B cell (primary cell): ENCODE data around the gene CDADC1. TPM values are rescaled to one million over a fixed set of nuclear protein-coding genes. Genes with fewer than 3 reads are reported as not detected.

Experiments used
- ATAC-seq: fragments of 200-7000 bp; cut with Tn5 transposase; one replicate; pipeline ENCODE4 v1.10.0; 2021; ENCODE audit warnings: low read depth, mild to moderate bottlenecking, moderate number of reproducible peaks, moderate library complexity
- CTCF ChIA-PET: fragments of 350-600 bp; sonication (Branson Sonifier 250); formaldehyde crosslinking; loops from one replicate; lab custom pipeline; 2021; ENCODE audit warnings: antibody characterized with exemption, inconsistent platforms; lab: Charles Lee
- POLR2A ChIA-PET: fragments of 350-600 bp; sonication (Branson Sonifier 250); formaldehyde crosslinking; loops from one replicate; lab custom pipeline; 2021; ENCODE audit warnings: antibody characterized with exemption; lab: Charles Lee
- DNase-seq: peaks from one replicate; pipeline ENCODE4 v3.0.0; 2013
- H2AFZ ChIP-seq: 2 replicates; pipeline ENCODE4 v1.6.1; 2012; ENCODE audit warnings: mild to moderate bottlenecking, low read depth, low read length; ENCODE audit not compliant: insufficient read depth, poor library complexity, severe bottlenecking
- H3K27ac ChIP-seq, 2 donors: 1 replicate in 1 of 2; 2 replicates in 1 of 2; pipeline ENCODE4 v1.5.1; 2012 to 2013; ENCODE audit warnings: low read length in 2 of 2, mild to moderate bottlenecking in 2 of 2, moderate library complexity in 1 of 2
- H3K27me3 ChIP-seq, 4 experiments: fragments of 200-600 bp in 1 of 4; sonication (generic) in 1 of 4; replicated peaks in 1 of 4; 1 replicate in 2 of 4; 2 replicates in 2 of 4; pipeline versions ENCODE4 v1.6.1 to v1.7.0; 2013 to 2016; ENCODE audit warnings: low read length in 3 of 4, mild to moderate bottlenecking in 2 of 4, mixed read lengths in 1 of 4, moderate library complexity in 1 of 4; ENCODE audit not compliant: insufficient read depth in 4 of 4, control insufficient read depth in 3 of 4; ENCODE audit errors: control extremely low read depth in 1 of 4
- H3K36me3 ChIP-seq, 2 experiments: replicated peaks in 1 of 2; 1 replicate in 1 of 2; 2 replicates in 1 of 2; pipeline versions ENCODE4 v1.6.1 to v1.7.1; 2013; ENCODE audit warnings: low read length in 1 of 2; ENCODE audit not compliant: insufficient read depth in 2 of 2, control insufficient read depth in 1 of 2; ENCODE audit errors: control extremely low read depth in 1 of 2, extremely low read depth in 1 of 2
- H3K4me1 ChIP-seq, 2 donors: fragments of 200-600 bp in 1 of 2; sonication (generic) in 1 of 2; 1 replicate in 1 of 2; 2 replicates in 1 of 2; pipeline versions ENCODE4 v1.5.1 to v1.6.1; 2013 to 2017; ENCODE audit warnings: low read length in 2 of 2; ENCODE audit not compliant: control insufficient read depth in 2 of 2, insufficient read depth in 2 of 2
- H3K4me2 ChIP-seq: replicated peaks from 2 replicates; pipeline ENCODE3; 2012; ENCODE audit warnings: mild to moderate bottlenecking, low read depth, low read length; ENCODE audit not compliant: poor library complexity, severe bottlenecking
- H3K4me3 ChIP-seq, 5 experiments: fragments of 200-600 bp in 1 of 5; sonication (generic) in 1 of 5; 1 replicate in 3 of 5; 2 replicates in 2 of 5; pipeline versions ENCODE4 v1.5.1 to v1.7.0; 2011 to 2016; ENCODE audit warnings: low read length in 4 of 5, mild to moderate bottlenecking in 4 of 5, low read depth in 2 of 5, control low read depth in 1 of 5, moderate library complexity in 1 of 5; ENCODE audit not compliant: insufficient read depth in 1 of 5; ENCODE audit errors: control extremely low read depth in 1 of 5, extremely low read depth in 1 of 5
- H3K79me2 ChIP-seq: fragments of 200-600 bp; sonication (generic); one replicate; pipeline ENCODE4 v1.6.0; 2016; ENCODE audit warnings: low read length; ENCODE audit not compliant: control insufficient read depth, insufficient read depth
- H3K9ac ChIP-seq: fragments of 200-600 bp; sonication (generic); 2 replicates; pipeline ENCODE4 v1.6.1; 2017; ENCODE audit warnings: mild to moderate bottlenecking, low read length, moderate library complexity
- H3K9me3 ChIP-seq, 3 donors: one replicate each; pipeline versions ENCODE4 v1.6.1 to v1.7.1; 2013; ENCODE audit warnings: low read length in 2 of 3; ENCODE audit not compliant: control insufficient read depth in 2 of 3, insufficient read depth in 1 of 3; ENCODE audit errors: control extremely low read depth in 1 of 3
- H4K20me1 ChIP-seq: 2 replicates; pipeline ENCODE4 v1.6.0; 2012; ENCODE audit warnings: mild to moderate bottlenecking, low read length; ENCODE audit not compliant: insufficient read depth, control insufficient read depth, poor library complexity, severe bottlenecking
- H3K27ac Mint-ChIP-seq: one replicate; pipeline ENCODE4 v1.8.0; 2021; ENCODE audit warnings: mixed read lengths
- H3K27me3 Mint-ChIP-seq: one replicate; pipeline ENCODE4 v1.8.0; 2021; ENCODE audit warnings: mixed read lengths
- H3K4me1 Mint-ChIP-seq: one replicate; pipeline ENCODE4 v1.8.0; 2021; ENCODE audit warnings: mixed read lengths
- H3K4me3 Mint-ChIP-seq: one replicate; pipeline ENCODE4 v1.8.0; 2021; ENCODE audit warnings: mixed read lengths
- H3K9me3 Mint-ChIP-seq: one replicate; pipeline ENCODE4 v1.8.0; 2022; ENCODE audit warnings: mixed read lengths; ENCODE audit not compliant: insufficient read depth
- CTCF ChIP-seq: fragments of 200-600 bp; IDR thresholded peaks from one replicate; pipeline ENCODE4 v1.8.0; 2022; ENCODE audit warnings: antibody characterized with exemption, mild to moderate bottlenecking
- EZH2 ChIP-seq: IDR thresholded peaks from 2 replicates; pipeline ENCODE4 v1.6.1; 2012; ENCODE audit warnings: borderline replicate concordance, low read depth, mild to moderate bottlenecking, moderate library complexity, low read length; ENCODE audit not compliant: insufficient read depth, poor library complexity, severe bottlenecking
- WGBS: methylation state at CpG from one replicate; pipeline ENCODE4 v1.1.5; 2013; ENCODE audit warnings: missing lambda C conversion rate; ENCODE audit not compliant: insufficient coverage; 5-methylcytosine and 5-hydroxymethylcytosine counted together
- intact Hi-C: fragments of 100-400 bp; cut with micrococcal nuclease; formaldehyde crosslinking; loops from one replicate; pipeline ENCODE4 v1.10.0; 2022
- polyA plus RNA-seq: library from polyadenylated mRNA; depleted of rRNA; stranded (reverse); fragments of >200 nt; gene quantifications from 2 replicates; pipeline ENCODE4 v1.2.3, GENCODE V29; 2012
- total RNA-seq, 2 donors: library from RNA; stranded (reverse); fragments of 120-200 nt in 1 of 2; gene quantifications; 1 replicate in 1 of 2; 2 replicates in 1 of 2; pipeline versions ENCODE4 v1.2.3 to v1.2.4, GENCODE V29; 2013 to 2022

The CDADC1 gene
- total and polyA plus RNA-seq, 2 donors (not counting 1 experiment from before 2014, with no cell fraction given), result 3.0 to 14.5 TPM

GRCh38 chr13:49248622-49249002 lies 887 bp downstream of the CDADC1 start:
- CTCF ChIA-PET, result interaction anchor here (0.6 to 1.5 kb wide), 5 partner anchors 9 to 358 kb away, joined by 3 to 6 read pairs (median 4); no protein-coding TSS in a partner anchor

More at GRCh38 chr13:49248622-49249002, 887 bp downstream of the CDADC1 start:
- H3K27ac Mint-ChIP-seq, result peak overlapping the region; percentile 97
- Histone ChIP-seq H3K9ac (peak overlapping the region; percentile 87), H3K79me2 (peaks cover 4% of the 10 kb centered on the region), H3K27ac (peak overlapping the region; percentile 76 to 86), H2AFZ (peak overlapping the region; percentile 94), H3K9me3 (no peaks in the 10 kb centered on the region), H3K36me3 (no peaks in the 10 kb centered on the region), H4K20me1 (no peaks in the 10 kb centered on the region), H3K4me3 (peak overlapping the region; percentile 86 to 92 (median 89)), H3K4me1 (peaks cover 10 to 11% of the 10 kb centered on the region in 2 donors), H3K27me3 (no peaks in the 10 kb centered on the region), H3K4me2 (peak overlapping the region; percentile 80)
- peaks cover 26% of the 10 kb centered on the region for H3K4me1 Mint-ChIP-seq
- TF ChIP-seq EZH2 (no peak), CTCF (no peak)
- H3K9me3 Mint-ChIP-seq, result no peaks in the 10 kb centered on the region
- POLR2A ChIA-PET, result interaction anchor here (1.0 to 1.7 kb wide), 3 partner anchors 9 to 337 kb away, joined by 3 to 8 read pairs (median 7); partner anchors contain the start of gene RCBTB1
- no peak for DNase-seq
- ATAC-seq, result no peak
- intact Hi-C loops, result loop anchor here (5.0 kb wide), 1 partner anchor 271 kb away; the partner anchor contains the start of gene FNDC3A
- H3K4me3 Mint-ChIP-seq, result peak overlapping the region; percentile 100
- no peaks in the 10 kb centered on the region for H3K27me3 Mint-ChIP-seq
- 0% methylated on average over 3 of the region's 6 CpGs for WGBS
